Loucy (cell line): ENCODE results near the gene NEMF.
A peak's percentile ranks its signal among the peaks of the same experiment; 100 is the strongest.

Experiments
- H2AFZ ChIP-seq: fragments of 200-600 bp; sonication (generic); 2 replicates; pipeline ENCODE4 v1.6.0; 2016; ENCODE audit warnings: antibody characterized with exemption, mild to moderate bottlenecking, low read length, moderate library complexity
- H3F3A ChIP-seq: fragments of 200-600 bp; 2 replicates; pipeline ENCODE4 v1.6.0; 2016; ENCODE audit warnings: antibody characterized with exemption, low read depth, mild to moderate bottlenecking
- H3K27me3 ChIP-seq: fragments of 200-600 bp; sonication (generic); 2 replicates; pipeline ENCODE4 v1.6.1; 2014; ENCODE audit warnings: low read length, mild to moderate bottlenecking; ENCODE audit not compliant: insufficient read depth, poor library complexity, severe bottlenecking
- H3K36me3 ChIP-seq: fragments of 200-600 bp; sonication (generic); 2 replicates; pipeline ENCODE4 v1.6.1; 2016; ENCODE audit warnings: low read length; ENCODE audit not compliant: insufficient read depth
- H3K4me1 ChIP-seq: fragments of 200-600 bp; sonication (generic); 2 replicates; pipeline ENCODE4 v1.5.1; 2014; ENCODE audit warnings: low read length, mild to moderate bottlenecking; ENCODE audit not compliant: insufficient read depth, poor library complexity, severe bottlenecking
- H3K4me2 ChIP-seq: fragments of 200-600 bp; sonication (generic); 2 replicates; pipeline ENCODE4 v1.6.0; 2014; ENCODE audit warnings: antibody characterized with exemption, low read length, low read depth, mild to moderate bottlenecking; ENCODE audit not compliant: poor library complexity, severe bottlenecking
- H3K4me3 ChIP-seq: fragments of 200-600 bp; sonication (generic); 2 replicates; pipeline ENCODE4 v1.5.1; 2014; ENCODE audit warnings: low read length, mild to moderate bottlenecking, mixed read lengths; ENCODE audit not compliant: poor library complexity, severe bottlenecking
- H3K79me2 ChIP-seq: fragments of 200-600 bp; sonication (generic); 2 replicates; pipeline ENCODE4 v1.6.1; 2014; ENCODE audit warnings: low read length; ENCODE audit not compliant: insufficient read depth
- H3K9ac ChIP-seq: fragments of 200-600 bp; sonication (generic); 2 replicates; pipeline ENCODE4 v1.6.0; 2014; ENCODE audit warnings: mild to moderate bottlenecking, low read depth, low read length, moderate library complexity; ENCODE audit not compliant: poor library complexity, severe bottlenecking
- H3K9me2 ChIP-seq: fragments of 200-600 bp; sonication (generic); replicated peaks from 2 replicates; pipeline ENCODE4 v1.6.1; 2016; ENCODE audit warnings: low read depth, low read length, mixed read lengths
- H3K9me3 ChIP-seq: fragments of 200-600 bp; sonication (generic); 2 replicates; pipeline ENCODE4 v1.6.1; 2014; ENCODE audit warnings: mild to moderate bottlenecking, antibody characterized with exemption, low read length, low read depth; ENCODE audit not compliant: insufficient read depth
- H4K20me1 ChIP-seq: fragments of 200-600 bp; sonication (generic); 2 replicates; pipeline ENCODE4 v1.6.0; 2014; ENCODE audit warnings: antibody characterized with exemption, low read length, mild to moderate bottlenecking; ENCODE audit not compliant: insufficient read depth, poor library complexity, severe bottlenecking
- EZH2phosphoT487 ChIP-seq: fragments of 200-600 bp; IDR thresholded peaks from 2 replicates; pipeline ENCODE4 v1.6.1; 2018; ENCODE audit warnings: antibody characterized with exemption, mild to moderate bottlenecking, moderate library complexity, borderline replicate concordance
- TF ChIP-seq, protein P1 (sequence below): fragments of 200-600 bp; sonication (generic); conservative IDR thresholded peaks from 2 replicates; pipeline ENCODE4 v1.5.1; 2014; ENCODE audit warnings: mild to moderate bottlenecking, antibody characterized with exemption, low read length

NEMF gene

DNA sequence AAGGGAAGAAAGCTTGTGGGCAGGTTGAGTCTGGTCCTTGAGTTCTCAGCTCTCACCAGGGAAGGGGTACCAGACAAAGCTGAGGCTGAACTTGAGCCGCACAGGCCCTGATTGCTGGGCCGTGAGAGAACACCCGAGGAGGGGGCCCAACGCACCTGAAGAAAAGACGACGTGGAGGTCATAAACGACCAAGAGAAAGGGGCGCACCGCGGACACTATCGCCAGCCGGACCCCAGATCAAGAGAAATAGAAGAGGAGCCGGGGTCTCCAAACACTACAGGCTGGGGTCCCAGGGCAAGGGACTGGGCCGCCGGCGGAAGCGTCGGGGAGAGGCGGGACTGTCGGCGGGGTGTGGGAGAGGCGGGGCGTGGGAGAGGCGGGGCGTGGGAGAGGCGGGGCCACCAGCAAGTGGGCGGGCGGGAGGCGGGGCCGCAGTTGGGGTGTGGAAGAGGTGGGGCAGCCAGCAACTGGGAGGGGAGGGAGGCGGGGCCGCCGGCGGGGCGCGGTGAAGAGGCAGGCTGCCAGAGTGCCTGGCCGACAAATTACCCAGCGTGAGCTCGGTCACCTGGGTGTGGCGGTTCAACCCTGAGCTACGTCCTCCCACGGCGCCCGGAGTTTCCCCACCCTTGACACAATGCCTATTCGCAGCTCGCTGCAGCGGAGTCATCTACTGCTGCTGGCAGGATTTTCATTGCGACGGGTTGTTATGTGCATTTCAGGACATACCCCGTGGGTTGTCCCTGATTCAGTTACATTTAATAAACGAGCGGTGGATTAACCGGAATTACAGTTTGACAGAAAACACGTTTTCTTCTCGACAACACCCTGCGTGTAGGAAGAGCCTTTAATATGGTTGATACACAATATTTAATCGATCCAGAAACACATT lies 15.5 kb upstream of the NEMF start:
- Histone ChIP-seq H3K79me2 (no peaks in the 10 kb centered on the region), H3K4me1 (peaks cover 21% of the 10 kb centered on the region), H3F3A (no peaks in the 10 kb centered on the region)

DNA sequence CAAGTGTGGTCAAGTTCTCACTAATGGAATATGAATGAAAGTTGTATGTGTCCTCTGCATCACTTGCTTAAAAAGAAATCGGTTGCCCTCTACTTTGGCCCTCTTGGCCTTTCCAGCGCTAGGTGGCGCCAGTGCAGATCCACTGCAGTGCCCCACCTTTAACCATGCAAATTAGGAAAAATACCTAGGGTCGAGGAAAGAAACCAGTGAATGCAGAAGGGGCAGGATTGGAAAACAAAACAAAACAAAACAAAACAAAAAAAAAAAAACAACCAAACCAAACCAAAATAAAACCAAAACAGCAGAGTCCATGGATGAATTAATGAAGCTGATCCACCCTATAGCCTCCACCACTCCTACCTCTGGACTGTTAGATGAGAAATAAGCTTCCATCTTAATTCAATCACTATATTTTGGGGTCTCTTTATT lies 12.9 kb upstream of the NEMF start:
- H3K4me3 ChIP-seq: no peak overlapping the region
- H3K27me3 ChIP-seq: no peaks in the 10 kb centered on the region
- H3K9ac ChIP-seq: no peak overlapping the region
- peak overlapping the region; percentile 40 for H3K4me2 ChIP-seq
- no peak for TF ChIP-seq EZH2phosphoT487
- TF ChIP-seq, protein P1, sequence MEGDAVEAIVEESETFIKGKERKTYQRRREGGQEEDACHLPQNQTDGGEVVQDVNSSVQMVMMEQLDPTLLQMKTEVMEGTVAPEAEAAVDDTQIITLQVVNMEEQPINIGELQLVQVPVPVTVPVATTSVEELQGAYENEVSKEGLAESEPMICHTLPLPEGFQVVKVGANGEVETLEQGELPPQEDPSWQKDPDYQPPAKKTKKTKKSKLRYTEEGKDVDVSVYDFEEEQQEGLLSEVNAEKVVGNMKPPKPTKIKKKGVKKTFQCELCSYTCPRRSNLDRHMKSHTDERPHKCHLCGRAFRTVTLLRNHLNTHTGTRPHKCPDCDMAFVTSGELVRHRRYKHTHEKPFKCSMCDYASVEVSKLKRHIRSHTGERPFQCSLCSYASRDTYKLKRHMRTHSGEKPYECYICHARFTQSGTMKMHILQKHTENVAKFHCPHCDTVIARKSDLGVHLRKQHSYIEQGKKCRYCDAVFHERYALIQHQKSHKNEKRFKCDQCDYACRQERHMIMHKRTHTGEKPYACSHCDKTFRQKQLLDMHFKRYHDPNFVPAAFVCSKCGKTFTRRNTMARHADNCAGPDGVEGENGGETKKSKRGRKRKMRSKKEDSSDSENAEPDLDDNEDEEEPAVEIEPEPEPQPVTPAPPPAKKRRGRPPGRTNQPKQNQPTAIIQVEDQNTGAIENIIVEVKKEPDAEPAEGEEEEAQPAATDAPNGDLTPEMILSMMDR: peak; percentile 96
- H3K9me3 ChIP-seq: no peaks in the 10 kb centered on the region
- H3K79me2 ChIP-seq: no peaks in the 10 kb centered on the region
- H3K4me1 ChIP-seq: peaks cover 30% of the 10 kb centered on the region
- H3K36me3 ChIP-seq: no peaks in the 10 kb centered on the region
- H3F3A ChIP-seq: peaks cover 12% of the 10 kb centered on the region; the same call in 1 of the 2 replicates
- H2AFZ ChIP-seq: 0 out of 2 replicates have a peak overlapping the region, but pooled peaks have one; percentile 27
- H3K9me2 ChIP-seq: no peaks in the 10 kb centered on the region
- H4K20me1 ChIP-seq: no peaks in the 10 kb centered on the region

More for the DNA sequence above, 15.5 kb upstream of the NEMF start:
- Histone ChIP-seq H3K4me2 (peak overlapping the region; percentile 82), H3K27me3 (no peaks in the 10 kb centered on the region), H3K36me3 (no peaks in the 10 kb centered on the region), H4K20me1 (no peaks in the 10 kb centered on the region), H3K4me3 (peak overlapping the region; percentile 94), H3K9ac (peak overlapping the region; percentile 78), H2AFZ (peak overlapping the region; percentile 97), H3K9me3 (no peaks in the 10 kb centered on the region), H3K9me2 (no peaks in the 10 kb centered on the region)
- TF ChIP-seq, protein P1: no peak
- no peak for TF ChIP-seq EZH2phosphoT487

DNA sequence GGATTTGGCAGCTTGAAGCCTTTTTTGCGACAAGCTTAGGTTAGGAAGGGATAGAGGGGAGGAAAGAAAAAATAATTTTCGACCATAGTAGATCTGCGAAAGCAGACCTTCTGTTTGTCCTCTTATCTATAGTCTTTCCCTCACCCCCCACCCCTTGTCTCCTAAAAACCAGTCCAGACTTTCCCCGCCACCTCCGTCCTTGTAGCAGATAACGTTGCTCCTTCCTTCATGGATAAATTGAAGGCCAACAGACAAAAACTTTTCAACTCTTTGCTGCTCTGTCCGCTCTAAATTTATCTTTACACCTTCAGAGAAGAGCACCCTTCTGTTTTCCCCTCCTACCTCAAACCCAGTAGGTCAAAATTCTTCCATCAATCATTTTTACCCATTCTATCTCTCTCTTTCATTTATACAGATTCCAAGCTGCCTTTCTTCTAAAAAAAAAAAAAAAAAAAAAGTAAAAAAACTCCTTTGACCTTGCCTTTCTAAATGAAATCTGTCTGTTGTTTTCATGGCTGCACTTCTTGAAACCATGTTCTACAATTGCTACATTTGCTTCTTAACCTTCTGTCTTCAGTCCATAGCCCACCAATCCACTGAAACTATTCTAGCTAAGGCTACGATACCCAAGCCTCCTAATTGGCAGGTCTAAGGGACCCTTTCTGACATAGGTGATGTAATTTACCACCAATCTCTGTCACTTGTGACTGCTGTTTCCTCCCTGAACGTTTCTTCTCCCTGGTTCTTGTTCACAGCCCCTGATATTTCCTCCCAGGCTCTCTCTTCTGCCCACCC lies 11.1 kb upstream of the NEMF start:
- Histone ChIP-seq H3K4me1 (peaks cover 27% of the 10 kb centered on the region), H3K9ac (peak overlapping the region; percentile 89), H4K20me1 (no peaks in the 10 kb centered on the region), H3K79me2 (no peaks in the 10 kb centered on the region), H3K4me2 (peak overlapping the region; percentile 84), H3K9me3 (no peaks in the 10 kb centered on the region), H3F3A (peaks cover 12% of the 10 kb centered on the region; the same call in 1 of the 2 replicates), H3K36me3 (no peaks in the 10 kb centered on the region), H2AFZ (peak overlapping the region; percentile 98), H3K27me3 (no peaks in the 10 kb centered on the region), H3K4me3 (peak overlapping the region; percentile 91), H3K9me2 (no peaks in the 10 kb centered on the region)
- TF ChIP-seq, protein P1: no peak
- TF ChIP-seq EZH2phosphoT487: no peak
